H1 (cell line): ENCODE results near the gene PER2. TPM values are rescaled to one million over a fixed set of nuclear protein-coding genes. Genes with fewer than 3 reads are reported as not detected.

Source experiments
- CTCF ChIA-PET: fragments of 300-600 bp; sonication (Branson Sonifier 250); formaldehyde crosslinking; loops from one replicate; lab custom pipeline; 2021; ENCODE audit not compliant: partially characterized antibody; lab: Charles Lee
- POLR2A ChIA-PET: fragments of 300-600 bp; sonication (Branson Sonifier 250); formaldehyde crosslinking; loops from one replicate; lab custom pipeline; 2021; ENCODE audit warnings: inconsistent platforms; ENCODE audit not compliant: partially characterized antibody; lab: Charles Lee
- DNase-seq, 2 experiments: peaks; one replicate each; pipeline versions ENCODE4 v3.0.0 to v3.0.0-alpha.2; 2010 to 2022; ENCODE audit warnings: low spot score in 2 of 2, low read depth in 1 of 2, mixed read lengths in 1 of 2
- FAIRE-seq: peaks from 2 replicates; lab custom pipeline; 2011; peaks lifted over from hg19 to GRCh38; lab: Jason Lieb, UNC
- H2AFZ ChIP-seq: 2 replicates; pipeline ENCODE4 v1.8.1; 2012; ENCODE audit warnings: low read length, inconsistent platforms
- H2AK5ac ChIP-seq: 2 replicates; pipeline ENCODE4 v1.6.1; 2013; ENCODE audit warnings: low read depth, low read length
- H2BK120ac ChIP-seq: replicated peaks from 2 replicates; pipeline ENCODE3; 2013; ENCODE audit warnings: low read depth, low read length, inconsistent platforms
- H2BK12ac ChIP-seq: 2 replicates; pipeline ENCODE4 v1.6.1; 2013; ENCODE audit warnings: low read depth, low read length
- H2BK15ac ChIP-seq: 2 replicates; pipeline ENCODE4 v1.6.1; 2013; ENCODE audit warnings: low read length
- H2BK20ac ChIP-seq: 2 replicates; pipeline ENCODE4 v1.6.1; 2013; ENCODE audit warnings: low read length
- H2BK5ac ChIP-seq: 2 replicates; pipeline ENCODE4 v1.6.1; 2013; ENCODE audit warnings: low read depth, low read length
- H3K14ac ChIP-seq: 2 replicates; pipeline ENCODE4 v1.6.1; 2013; ENCODE audit warnings: inconsistent platforms; ENCODE audit not compliant: insufficient read length
- H3K18ac ChIP-seq: 2 replicates; pipeline ENCODE4 v1.6.1; 2013; ENCODE audit warnings: low read length; ENCODE audit errors: extremely low read depth
- H3K23ac ChIP-seq: 2 replicates; pipeline ENCODE4 v1.6.1; 2013; ENCODE audit warnings: inconsistent platforms; ENCODE audit not compliant: insufficient read length
- H3K23me2 ChIP-seq: 2 replicates; pipeline ENCODE4 v1.6.1; 2013; ENCODE audit warnings: low read depth, low read length
- H3K27ac ChIP-seq: 2 replicates; pipeline ENCODE4 v1.6.1; 2011; ENCODE audit warnings: low read depth, low read length, inconsistent platforms
- H3K27me3 ChIP-seq, 4 experiments: replicated peaks in 1 of 4; 1 replicate in 1 of 4; 2 replicates in 3 of 4; pipeline versions ENCODE4 v1.6.1 to v1.8.1; 2011 to 2013; ENCODE audit warnings: low read length in 3 of 4, mild to moderate bottlenecking in 3 of 4, inconsistent platforms in 2 of 4, mixed read lengths in 2 of 4, moderate library complexity in 1 of 4; ENCODE audit not compliant: control insufficient read depth in 3 of 4, insufficient read depth in 3 of 4; ENCODE audit errors: extremely low read depth in 1 of 4
- H3K36me3 ChIP-seq, 4 experiments: 2 replicates each; pipeline versions ENCODE4 v1.6.1 to v1.8.1; 2011 to 2013; ENCODE audit warnings: mild to moderate bottlenecking in 4 of 4, low read length in 3 of 4, moderate library complexity in 2 of 4, control low read depth in 1 of 4, inconsistent platforms in 1 of 4; ENCODE audit not compliant: insufficient read depth in 4 of 4, control insufficient read depth in 2 of 4
- H3K4ac ChIP-seq: replicated peaks from 2 replicates; pipeline ENCODE3; 2013; ENCODE audit warnings: low read length, low read depth, mixed read lengths, inconsistent platforms; ENCODE audit not compliant: insufficient read length
- H3K4me1 ChIP-seq, 4 experiments: replicated peaks in 1 of 4; 1 replicate in 1 of 4; 2 replicates in 3 of 4; pipeline versions ENCODE4 v1.6.1 to v1.8.1; 2011 to 2013; ENCODE audit warnings: low read length in 3 of 4, inconsistent platforms in 2 of 4, mixed read lengths in 1 of 4; ENCODE audit not compliant: insufficient read depth in 4 of 4, control insufficient read depth in 3 of 4
- H3K4me2 ChIP-seq, 2 experiments: 2 replicates each; pipeline versions ENCODE4 v1.6.1 to v1.8.1; 2011 to 2013; ENCODE audit warnings: low read depth in 2 of 2, low read length in 2 of 2, control low read depth in 1 of 2, inconsistent platforms in 1 of 2, mild to moderate bottlenecking in 1 of 2; ENCODE audit not compliant: insufficient read depth in 1 of 2
- H3K4me3 ChIP-seq, 4 experiments: fragments of 200-600, 300-600 bp in 1 of 4; sonication (generic), shearing (Covaris generic), sonication (Bioruptor Twin) in 1 of 4; 2 replicates each; pipeline versions ENCODE4 v1.5.1 to v1.8.1; 2011 to 2016; ENCODE audit warnings: low read length in 4 of 4, low read depth in 3 of 4, control low read depth in 2 of 4, inconsistent platforms in 2 of 4, mild to moderate bottlenecking in 2 of 4, mixed read lengths in 1 of 4, moderate library complexity in 1 of 4; ENCODE audit not compliant: insufficient read depth in 2 of 4; ENCODE audit errors: extremely low read depth in 1 of 4
- H3K56ac ChIP-seq: replicated peaks from 2 replicates; pipeline ENCODE3; 2013; ENCODE audit warnings: low read depth, mild to moderate bottlenecking, mixed read lengths, low read length, inconsistent platforms; ENCODE audit not compliant: insufficient read length
- H3K79me1 ChIP-seq: 2 replicates; pipeline ENCODE4 v1.6.1; 2013; ENCODE audit warnings: low read depth, low read length, control low read depth
- H3K79me2 ChIP-seq, 2 experiments: 2 replicates each; pipeline versions ENCODE4 v1.6.1 to v1.8.1; 2012 to 2013; ENCODE audit warnings: low read length in 2 of 2, mild to moderate bottlenecking in 2 of 2, inconsistent platforms in 1 of 2; ENCODE audit not compliant: insufficient read depth in 2 of 2, control insufficient read depth in 1 of 2
- H3K9ac ChIP-seq, 4 experiments: replicated peaks in 1 of 4; 1 replicate in 1 of 4; 2 replicates in 3 of 4; pipeline versions ENCODE4 v1.6.1 to v1.8.1; 2011 to 2013; ENCODE audit warnings: low read depth in 3 of 4, low read length in 3 of 4, control low read depth in 2 of 4, mild to moderate bottlenecking in 2 of 4, moderate library complexity in 2 of 4, inconsistent platforms in 1 of 4; ENCODE audit errors: extremely low read depth in 1 of 4
- H3K9me3 ChIP-seq, 2 experiments: 2 replicates each; pipeline versions ENCODE4 v1.6.1 to v1.8.1; 2012 to 2013; ENCODE audit warnings: mild to moderate bottlenecking in 2 of 2, moderate library complexity in 2 of 2, control low read depth in 1 of 2, inconsistent platforms in 1 of 2, low read depth in 1 of 2, low read length in 1 of 2, mixed read lengths in 1 of 2; ENCODE audit not compliant: insufficient read depth in 2 of 2
- H4K20me1 ChIP-seq, 2 experiments: replicated peaks in 1 of 2; 2 replicates each; pipeline versions ENCODE3 to v1.8.1; 2011 to 2013; ENCODE audit warnings: inconsistent platforms in 2 of 2, low read length in 2 of 2, mild to moderate bottlenecking in 1 of 2; ENCODE audit not compliant: insufficient read depth in 2 of 2, control insufficient read depth in 1 of 2
- H4K5ac ChIP-seq: 2 replicates; pipeline ENCODE4 v1.6.1; 2013; ENCODE audit warnings: low read length, low read depth, mixed read lengths, inconsistent platforms; ENCODE audit not compliant: insufficient read length
- H4K8ac ChIP-seq: 2 replicates; pipeline ENCODE4 v1.8.0; 2013; ENCODE audit warnings: mild to moderate bottlenecking, moderate library complexity, low read length, inconsistent platforms; ENCODE audit not compliant: insufficient read depth; ENCODE audit errors: extremely low read depth
- H4K91ac ChIP-seq: replicated peaks from 2 replicates; pipeline ENCODE3; 2013; ENCODE audit warnings: low read length, mixed read lengths, inconsistent platforms; ENCODE audit not compliant: insufficient read length
- PHF8 ChIP-seq: fragments of 200-600 bp; sonication (generic); conservative IDR thresholded peaks from 2 replicates; pipeline ENCODE4 v1.7.1; 2012; ENCODE audit warnings: low read depth, mild to moderate bottlenecking, inconsistent platforms, low read length, moderate library complexity
- SP2 ChIP-seq: IDR thresholded peaks from 2 replicates; pipeline ENCODE4 v1.6.1; 2012; ENCODE audit warnings: mild to moderate bottlenecking, low read length, inconsistent platforms
- TAF1 ChIP-seq: IDR thresholded peaks from 2 replicates; pipeline ENCODE4 v1.6.1; 2011; ENCODE audit warnings: mild to moderate bottlenecking, low read depth, low read length
- WGBS, 2 experiments: shearing (Covaris generic) in 1 of 2; methylation state at CpG; one replicate each; pipeline versions ENCODE4 v1.1.6 to v1.1.7; 2013 to 2015; ENCODE audit warnings: low lambda C conversion rate in 2 of 2, mixed read lengths in 2 of 2, inconsistent platforms in 1 of 2, low coverage in 1 of 2, missing lambda C conversion rate in 1 of 2; ENCODE audit not compliant: insufficient replicate concordance in 2 of 2, insufficient coverage in 1 of 2, insufficient read length in 1 of 2; ENCODE audit errors: extremely low coverage in 1 of 2, missing lambda C conversion rate in 1 of 2; 5-methylcytosine and 5-hydroxymethylcytosine counted together
- polyA plus RNA-seq, 7 experiments: library from polyadenylated mRNA; depleted of rRNA in 3 of 7; stranded (reverse) in 5 of 7; unstranded in 2 of 7; fragments of >200 nt in 5 of 7; fragments of 200-250 nt in 2 of 7; gene quantifications; 1 replicate in 5 of 7; 2 replicates in 1 of 7; 4 replicates in 1 of 7; pipeline versions ENCODE4 v1.2.1 to v1.2.3, GENCODE V29; 2011 to 2013; ENCODE audit warnings: missing spikeins in 2 of 7, mixed read lengths in 2 of 7
- total RNA-seq: library from RNA; stranded (reverse); fragmentation: NEBNext Ultra II Directional; extraction: Animal tissue kit (Norgen Biotek cat#: 25700); gene quantifications from 2 replicates; pipeline ENCODE4 v1.2.1, GENCODE V29; 2021

Gene PER2
- total and polyA plus RNA-seq, 2 of the 8 experiments (the other 6 are each of a cell fraction or from before 2014, with no cell fraction given): 0.91 to 5.5 TPM

DNA sequence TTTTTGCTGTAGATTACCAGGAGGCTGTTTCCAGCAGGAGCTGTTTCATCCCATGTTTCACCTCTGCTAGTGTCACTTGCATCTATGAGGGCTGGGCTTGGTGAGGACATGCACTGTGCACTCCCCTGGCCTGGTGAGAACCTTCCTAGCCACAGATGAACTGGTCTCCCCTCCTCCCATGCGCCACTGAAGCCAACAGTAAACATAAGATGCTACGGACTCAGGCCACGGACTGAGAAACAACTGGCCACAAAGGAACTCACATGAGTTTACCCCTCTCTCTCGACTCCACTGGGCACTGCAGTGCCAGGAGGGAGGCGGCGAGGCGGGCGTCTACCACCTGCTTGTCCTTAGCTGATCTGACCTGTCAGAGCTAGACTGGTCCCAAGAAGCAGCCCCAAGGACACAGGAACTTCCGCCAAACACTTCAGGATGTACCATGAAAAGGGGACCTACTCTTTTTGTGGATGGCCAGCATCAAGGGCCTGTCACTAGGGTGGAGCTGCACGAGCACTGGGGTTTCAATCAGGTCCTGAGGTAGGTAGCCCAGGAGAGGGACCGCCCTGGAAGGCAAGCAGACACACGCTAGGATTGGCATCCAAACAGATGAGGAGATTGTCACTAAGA is 25.8 kb downstream of the PER2 start:
- H3K79me1 ChIP-seq: no peaks in the 10 kb centered on the region
- no peak for FAIRE-seq
- no peak overlapping the region for H2BK120ac ChIP-seq
- no peak overlapping the region for H3K9ac ChIP-seq
- no peak overlapping the region for H3K4me2 ChIP-seq
- no peak for DNase-seq
- peaks cover 0 to 2% (median 0%) of the 10 kb centered on the region in 4 experiments; a peak in 1 of 7 replicates for H3K4me1 ChIP-seq
- H4K5ac ChIP-seq: no peak overlapping the region
- no peak overlapping the region for H2AFZ ChIP-seq
- no peak overlapping the region for H4K8ac ChIP-seq
- H3K23me2 ChIP-seq: no peaks in the 10 kb centered on the region
- H2BK20ac ChIP-seq: no peak overlapping the region
- H4K91ac ChIP-seq: no peak overlapping the region
- WGBS, 2 experiments: 95% methylated on average over 12 of the region's 12 CpGs; no CpG with 5 or more reads in 1 of the 2 experiments
- H3K14ac ChIP-seq: no peak overlapping the region
- no peaks in the 10 kb centered on the region for H3K27me3 ChIP-seq
- H2AK5ac ChIP-seq: no peak overlapping the region
- no peaks in the 10 kb centered on the region for H3K9me3 ChIP-seq
- peaks cover 0 to 2% of the 10 kb centered on the region in 2 experiments for H4K20me1 ChIP-seq
- POLR2A ChIA-PET: interaction anchor here (0.6 to 2.9 kb wide), 2 partner anchors 25 to 26 kb away, joined by 3 to 13 read pairs; partner anchors contain the start of gene PER2
- H3K36me3 ChIP-seq: no peaks in the 10 kb centered on the region; a peak in 1 of 8 replicates
- no peak overlapping the region for H2BK15ac ChIP-seq
- no peak overlapping the region for H3K23ac ChIP-seq
- no peak overlapping the region for H3K18ac ChIP-seq
- CTCF ChIA-PET: interaction anchor here (0.5 to 17.1 kb wide), 26 partner anchors 13 to 163 kb away, joined by 3 to 298 read pairs (median 4); no protein-coding TSS in a partner anchor
- no peak overlapping the region; the same call in 1 of the 2 replicates for H2BK5ac ChIP-seq
- no peak overlapping the region for H3K4ac ChIP-seq
- no peak overlapping the region for H3K27ac ChIP-seq
- no peak overlapping the region for H3K4me3 ChIP-seq
- no peaks in the 10 kb centered on the region for H3K79me2 ChIP-seq
- H3K56ac ChIP-seq: no peak overlapping the region
- H2BK12ac ChIP-seq: no peak overlapping the region
- no peak for TF ChIP-seq TAF1
- TF ChIP-seq PHF8: no peak
- no peak for TF ChIP-seq SP2
